HG03175 (cell line): Measurements from ENCODE around the gene RUNX1.
A peak's percentile ranks its signal among the peaks of the same experiment; 100 is the strongest.

Experiments used
- ATAC-seq: cut with Tn5 transposase; IDR thresholded peaks from one replicate; pipeline ENCODE4 v1.9.1; 2021; ENCODE audit warnings: mild to moderate bottlenecking, moderate library complexity; ENCODE audit not compliant: unreplicated experiment

RUNX1 gene

GRCh38 chr21:34768326-34768725 lies 280.8 kb downstream of the RUNX1 start:
- no peak for ATAC-seq

- ATAC-seq = no peak
These were observed 282.2 kb downstream of the RUNX1 start for GRCh38 chr21:34766862-34767261.

- no peak for ATAC-seq
These were observed 283.5 kb downstream of the RUNX1 start for GRCh38 chr21:34765619-34766018.

GRCh38 chr21:34764715-34765284 lies 284.3 kb downstream of the RUNX1 start:
- ATAC-seq = no peak

GRCh38 chr21:34762786-34763185 lies 286.3 kb downstream of the RUNX1 start:
- no peak for ATAC-seq

GRCh38 chr21:34761758-34762330 lies 287.3 kb downstream of the RUNX1 start:
- no peak for ATAC-seq

- no peak for ATAC-seq
These were observed 294.1 kb downstream of the RUNX1 start for GRCh38 chr21:34754690-34755647.

GRCh38 chr21:34748862-34749261 lies 300.2 kb downstream of the RUNX1 start:
- ATAC-seq = no peak

GRCh38 chr21:34745557-34746255 lies 303.4 kb downstream of the RUNX1 start:
- peak; percentile 86 for ATAC-seq

GRCh38 chr21:34744801-34745200 lies 304.3 kb downstream of the RUNX1 start:
- no peak for ATAC-seq

GRCh38 chr21:34743831-34744230 lies 305.3 kb downstream of the RUNX1 start:
- ATAC-seq = no peak

- ATAC-seq = no peak
These were observed 305.8 kb downstream of the RUNX1 start for GRCh38 chr21:34743285-34743684.

- ATAC-seq = no peak
These were observed 308.9 kb downstream of the RUNX1 start for GRCh38 chr21:34740198-34740597.
